BE2C (cell line): ENCODE results near the gene OR5T1. TPM values are rescaled to one million over a fixed set of nuclear protein-coding genes. Genes with fewer than 3 reads are reported as not detected.

Experiments
- DNase-seq: peaks from one replicate; pipeline ENCODE4 v3.0.0-alpha.2; 2020
- H3K27me3 ChIP-seq: fragments of 250-450 bp; sonication (Bioruptor Pico); 2 replicates; pipeline ENCODE4 v1.5.1; 2020; ENCODE audit warnings: mild to moderate bottlenecking
- H3K36me3 ChIP-seq: fragments of 250-450 bp; sonication (Bioruptor Pico); 2 replicates; pipeline ENCODE4 v1.5.1; 2020; ENCODE audit warnings: mild to moderate bottlenecking
- H3K4me1 ChIP-seq: fragments of 250-450 bp; sonication (Bioruptor Pico); 2 replicates; pipeline ENCODE4 v1.5.1; 2020
- H3K4me3 ChIP-seq: 2 replicates; pipeline ENCODE4 v1.5.1; 2011; ENCODE audit warnings: low read depth, low read length
- H3K9me3 ChIP-seq: fragments of 250-450 bp; sonication (Bioruptor Pico); 2 replicates; pipeline ENCODE4 v1.5.1; 2020
- polyA plus RNA-seq: library from polyadenylated mRNA; unstranded; fragments of >200 nt; gene quantifications from one replicate; pipeline ENCODE4 v1.2.1, GENCODE V29; 2012; ENCODE audit warnings: low read depth, missing spikeins; ENCODE audit not compliant: insufficient read length, insufficient read depth
- TF ChIP-seq, protein P1 (sequence below): IDR thresholded peaks from 2 replicates; pipeline ENCODE4 v1.5.1; 2012; ENCODE audit warnings: mild to moderate bottlenecking, low read depth, low read length

Gene OR5T1
- not detected for polyA plus RNA-seq

- no peaks in the 10 kb centered on the region for H3K4me1 ChIP-seq
- no peaks in the 10 kb centered on the region for H3K27me3 ChIP-seq
- no peak for DNase-seq
- no peaks in the 10 kb centered on the region for H3K36me3 ChIP-seq
- TF ChIP-seq, protein P1, sequence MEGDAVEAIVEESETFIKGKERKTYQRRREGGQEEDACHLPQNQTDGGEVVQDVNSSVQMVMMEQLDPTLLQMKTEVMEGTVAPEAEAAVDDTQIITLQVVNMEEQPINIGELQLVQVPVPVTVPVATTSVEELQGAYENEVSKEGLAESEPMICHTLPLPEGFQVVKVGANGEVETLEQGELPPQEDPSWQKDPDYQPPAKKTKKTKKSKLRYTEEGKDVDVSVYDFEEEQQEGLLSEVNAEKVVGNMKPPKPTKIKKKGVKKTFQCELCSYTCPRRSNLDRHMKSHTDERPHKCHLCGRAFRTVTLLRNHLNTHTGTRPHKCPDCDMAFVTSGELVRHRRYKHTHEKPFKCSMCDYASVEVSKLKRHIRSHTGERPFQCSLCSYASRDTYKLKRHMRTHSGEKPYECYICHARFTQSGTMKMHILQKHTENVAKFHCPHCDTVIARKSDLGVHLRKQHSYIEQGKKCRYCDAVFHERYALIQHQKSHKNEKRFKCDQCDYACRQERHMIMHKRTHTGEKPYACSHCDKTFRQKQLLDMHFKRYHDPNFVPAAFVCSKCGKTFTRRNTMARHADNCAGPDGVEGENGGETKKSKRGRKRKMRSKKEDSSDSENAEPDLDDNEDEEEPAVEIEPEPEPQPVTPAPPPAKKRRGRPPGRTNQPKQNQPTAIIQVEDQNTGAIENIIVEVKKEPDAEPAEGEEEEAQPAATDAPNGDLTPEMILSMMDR, result no peak
- no peaks in the 10 kb centered on the region for H3K9me3 ChIP-seq
- H3K4me3 ChIP-seq, result no peak within 1 kb of the TSS
Observed at GRCh38 chr11:56273854-56274253, at the start of gene OR5T1. OR5T1 (plus strand) TSS chr11:56274154; CDS start chr11:56275639, 1,485 bp downstream.

DNA sequence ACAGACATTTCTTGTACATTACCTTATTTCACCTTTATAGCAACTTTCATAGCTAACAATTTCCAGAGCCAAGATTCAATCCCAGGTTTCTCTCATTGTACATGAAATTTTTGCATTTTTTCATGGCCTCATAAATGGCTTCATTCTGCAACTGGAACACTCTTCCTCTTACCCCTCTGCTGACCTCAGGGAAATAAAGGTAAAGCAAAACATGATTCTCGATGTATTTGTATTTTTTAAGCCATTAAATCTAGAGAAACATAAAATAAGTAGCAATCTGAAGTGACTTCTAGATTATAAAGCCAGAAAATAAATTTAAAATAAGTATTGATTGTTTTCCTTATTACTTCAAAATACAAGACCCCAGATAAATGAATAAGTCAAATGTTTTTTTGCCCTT lies 39.8 kb upstream of the OR5T1 start, which contains the start of gene OR5T2:
Gene OR5T2, minus strand, starts transcription at position 101 of the 400 bp plus-strand sequence. CDS start 1,193 bp downstream, outside the sequence.
- Histone ChIP-seq H3K36me3 (no peaks in the 10 kb centered on the region), H3K4me3 (no peak within 1 kb of the TSS), H3K4me1 (no peaks in the 10 kb centered on the region), H3K27me3 (no peaks in the 10 kb centered on the region), H3K9me3 (no peaks in the 10 kb centered on the region)
- TF ChIP-seq, protein P1, result no peak
- no peak for DNase-seq

DNA sequence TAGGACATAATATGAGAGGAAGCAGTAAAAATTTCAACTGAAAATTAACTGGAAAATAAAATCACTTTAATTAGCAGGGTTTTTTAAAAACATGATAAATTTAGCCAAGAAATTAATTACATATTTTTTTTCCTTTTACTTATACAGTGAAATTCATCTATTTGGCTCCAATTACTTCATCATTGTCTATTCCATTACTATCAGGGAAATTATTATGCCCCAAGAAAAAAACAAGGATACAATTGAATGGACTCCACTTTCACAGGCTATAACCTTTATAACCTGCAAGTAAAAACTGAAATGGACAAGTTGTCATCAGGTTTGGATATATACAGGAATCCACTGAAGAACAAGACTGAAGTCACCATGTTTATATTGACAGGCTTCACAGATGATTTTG lies 22.0 kb upstream of the OR5T1 start, which contains the start of gene OR5T3:
Gene OR5T3, plus strand, starts transcription at position 301 of the 400 bp plus-strand sequence. Its CDS starts 0 bp downstream, at position 301.
- Histone ChIP-seq H3K9me3 (no peaks in the 10 kb centered on the region), H3K36me3 (no peaks in the 10 kb centered on the region), H3K4me3 (no peak within 1 kb of the TSS), H3K27me3 (no peaks in the 10 kb centered on the region), H3K4me1 (no peaks in the 10 kb centered on the region)
- TF ChIP-seq, protein P1, result no peak
- no peak for DNase-seq

- H3K4me3 ChIP-seq, result no peak overlapping the region
- TF ChIP-seq, protein P1, result no peak
- DNase-seq, result no peak
Observed at GRCh38 chr11:56271092-56271491, 2.9 kb upstream of the OR5T1 start.

DNA sequence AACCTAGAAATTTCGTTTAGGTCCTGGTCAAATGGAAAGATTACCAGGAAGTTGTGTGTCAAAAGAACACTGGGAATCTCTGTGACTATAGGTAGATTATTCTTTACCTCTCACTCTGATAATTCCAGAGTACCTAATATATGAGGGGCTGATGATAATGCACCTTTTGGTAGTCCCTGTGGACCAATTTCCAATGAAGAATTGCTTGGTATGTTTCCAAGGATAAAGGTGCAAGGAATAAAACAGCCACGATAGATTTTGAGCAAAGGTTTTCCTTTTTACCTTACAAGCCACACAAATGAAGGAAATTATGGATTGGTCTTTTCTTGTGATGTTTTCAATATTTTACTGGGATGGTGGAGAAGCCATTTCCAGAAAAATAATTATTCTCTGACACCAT lies 18.2 kb downstream of the OR5T1 start, which contains the start of gene OR8H1:
Gene OR8H1, minus strand, starts transcription at position 101 of the 400 bp plus-strand sequence. CDS start 1,192 bp downstream, outside the sequence.
- Histone ChIP-seq H3K4me1 (no peaks in the 10 kb centered on the region), H3K27me3 (no peaks in the 10 kb centered on the region), H3K36me3 (no peaks in the 10 kb centered on the region), H3K9me3 (no peaks in the 10 kb centered on the region), H3K4me3 (no peak within 1 kb of the TSS)
- TF ChIP-seq, protein P1, result no peak
- no peak for DNase-seq

More at GRCh38 chr11:56271092-56271491, 2.9 kb upstream of the OR5T1 start:
- H3K36me3 ChIP-seq, result no peaks in the 10 kb centered on the region
- H3K4me1 ChIP-seq, result no peaks in the 10 kb centered on the region
- no peaks in the 10 kb centered on the region for H3K9me3 ChIP-seq
- no peaks in the 10 kb centered on the region for H3K27me3 ChIP-seq

- Histone ChIP-seq H3K4me1 (no peaks in the 10 kb centered on the region), H3K9me3 (no peaks in the 10 kb centered on the region), H3K36me3 (no peaks in the 10 kb centered on the region), H3K4me3 (no peak overlapping the region), H3K27me3 (no peaks in the 10 kb centered on the region)
- TF ChIP-seq, protein P1, result no peak
- DNase-seq, result no peak
Observed at GRCh38 chr11:56296898-56297297, 22.9 kb downstream of the OR5T1 start.
